Brain microvascular endothelial cell (primary cell): ENCODE results near the gene ALDH1A3.

Source experiments
- DNase-seq: peaks from one replicate; pipeline ENCODE4 v3.0.0-alpha.2; 2020
- H3K27ac ChIP-seq: fragments of 250-450 bp; sonication (Bioruptor Pico); 2 replicates; pipeline ENCODE4 v1.5.1; 2020; ENCODE audit warnings: mild to moderate bottlenecking, moderate library complexity
- H3K27me3 ChIP-seq: fragments of 250-450 bp; sonication (Bioruptor Pico); replicated peaks from 2 replicates; pipeline ENCODE4 v1.5.1; 2020; ENCODE audit warnings: mild to moderate bottlenecking
- H3K36me3 ChIP-seq: fragments of 250-450 bp; sonication (Bioruptor Pico); replicated peaks from 2 replicates; pipeline ENCODE4 v1.5.1; 2020; ENCODE audit warnings: mild to moderate bottlenecking
- H3K4me3 ChIP-seq: 2 replicates; pipeline ENCODE4 v1.5.1; 2011; ENCODE audit warnings: low read depth, mild to moderate bottlenecking, control low read depth, low read length, moderate library complexity
- CTCF ChIP-seq: IDR thresholded peaks from 2 replicates; pipeline ENCODE4 v1.5.1; 2011; ENCODE audit warnings: low read depth, mild to moderate bottlenecking, moderate library complexity, low read length, control low read depth, inconsistent platforms; ENCODE audit errors: missing control alignments
- in situ Hi-C: cut with HindIII; loops from 2 replicates; pipeline ENCODE4 v1.10.0; 2017; ENCODE audit warnings: low sequenced_read_pairs, low pct_ligation_motif_present

The ALDH1A3 gene

GRCh38 chr15:100928632-100929280 lies 49.1 kb downstream of the ALDH1A3 start:
- H3K4me3 ChIP-seq, result no peak overlapping the region
- in situ Hi-C loops, result no loop called here
- H3K27ac ChIP-seq, result no peak overlapping the region
- no peak for DNase-seq
- no peak for TF ChIP-seq CTCF
- no peaks in the 10 kb centered on the region for H3K36me3 ChIP-seq
- H3K27me3 ChIP-seq, result no peaks in the 10 kb centered on the region

- H3K27me3 ChIP-seq, result no peaks in the 10 kb centered on the region
- H3K27ac ChIP-seq, result no peak overlapping the region
- in situ Hi-C loops, result no loop called here
- no peaks in the 10 kb centered on the region for H3K36me3 ChIP-seq
- no peak for DNase-seq
- H3K4me3 ChIP-seq, result no peak overlapping the region
- TF ChIP-seq CTCF, result no peak
Measured at GRCh38 chr15:100929641-100930042, 50.0 kb downstream of the ALDH1A3 start.

GRCh38 chr15:100930306-100930848 lies 50.7 kb downstream of the ALDH1A3 start:
- Histone ChIP-seq H3K36me3 (no peaks in the 10 kb centered on the region), H3K4me3 (no peak overlapping the region), H3K27me3 (no peaks in the 10 kb centered on the region), H3K27ac (no peak overlapping the region)
- no peak for DNase-seq
- no peak for TF ChIP-seq CTCF
- in situ Hi-C loops, result no loop called here

GRCh38 chr15:100931143-100931890 lies 51.7 kb downstream of the ALDH1A3 start:
- no peak overlapping the region for H3K27ac ChIP-seq
- no peaks in the 10 kb centered on the region for H3K36me3 ChIP-seq
- TF ChIP-seq CTCF, result no peak
- no peaks in the 10 kb centered on the region for H3K27me3 ChIP-seq
- in situ Hi-C loops, result no loop called here
- H3K4me3 ChIP-seq, result no peak overlapping the region
- DNase-seq, result no peak

- DNase-seq, result no peak
- no peaks in the 10 kb centered on the region for H3K27me3 ChIP-seq
- H3K27ac ChIP-seq, result no peak overlapping the region
- no peaks in the 10 kb centered on the region for H3K36me3 ChIP-seq
- no peak overlapping the region for H3K4me3 ChIP-seq
- TF ChIP-seq CTCF, result no peak
- in situ Hi-C loops, result no loop called here
Measured at GRCh38 chr15:100932676-100933348, 53.2 kb downstream of the ALDH1A3 start.
